Lung (tissue), 12 donors: ENCODE results near the gene CCDC144A. TPM values are rescaled to one million over a fixed set of nuclear protein-coding genes. Genes with fewer than 3 reads are reported as not detected.
A peak's percentile ranks its signal among the peaks of the same experiment; 100 is the strongest.
"Not testable (repeated sequence)": the region's sequence is repeated elsewhere in the genome, so short reads cannot be mapped to it uniquely, and the experiment has no call there.

Experiments
- ATAC-seq: fragments of 200-7000 bp; cut with Tn5 transposase; one replicate; pipeline ENCODE4 v1.9.1; 2020; ENCODE audit warnings: moderate number of reproducible peaks; ENCODE audit not compliant: insufficient read depth, low FRiP score
- DNase-seq, 3 donors: peaks; one replicate each; pipeline ENCODE4 v3.0.0-alpha.2; 2013 to 2017
- H3K27ac ChIP-seq, 2 donors: one replicate each; pipeline ENCODE4 v1.5.1; 2013; ENCODE audit warnings: mild to moderate bottlenecking in 2 of 2, moderate library complexity in 2 of 2, control low read depth in 1 of 2, inconsistent platforms in 1 of 2, low read depth in 1 of 2, low read length in 1 of 2
- H3K27me3 ChIP-seq, 3 donors: one replicate each; pipeline ENCODE4 v1.5.1; 2013; ENCODE audit warnings: low read length in 2 of 3; ENCODE audit not compliant: control insufficient read depth in 3 of 3, insufficient read depth in 3 of 3
- H3K36me3 ChIP-seq, 4 donors: one replicate each; pipeline ENCODE4 v1.5.1; 2013; ENCODE audit warnings: low read length in 4 of 4, mild to moderate bottlenecking in 1 of 4, moderate library complexity in 1 of 4; ENCODE audit not compliant: control insufficient read depth in 4 of 4, insufficient read depth in 4 of 4
- H3K4me1 ChIP-seq, 5 donors: one replicate each; pipeline ENCODE4 v1.5.1; 2013; ENCODE audit warnings: low read length in 5 of 5, mild to moderate bottlenecking in 2 of 5, moderate library complexity in 1 of 5; ENCODE audit not compliant: control insufficient read depth in 5 of 5, insufficient read depth in 5 of 5
- H3K4me3 ChIP-seq: one replicate; pipeline ENCODE4 v1.5.1; 2013; ENCODE audit warnings: mild to moderate bottlenecking, control low read depth, moderate library complexity
- H3K9ac ChIP-seq, 2 donors: one replicate each; pipeline ENCODE4 v1.5.1; 2013; ENCODE audit warnings: low read length in 2 of 2, control low read depth in 1 of 2; ENCODE audit not compliant: insufficient read depth in 1 of 2
- H3K9me3 ChIP-seq, 4 donors: one replicate each; pipeline ENCODE4 v1.5.1; 2013; ENCODE audit warnings: low read length in 3 of 4, mild to moderate bottlenecking in 1 of 4, moderate library complexity in 1 of 4; ENCODE audit not compliant: control insufficient read depth in 4 of 4, insufficient read depth in 3 of 4
- CTCF ChIP-seq: IDR thresholded peaks from 2 replicates; pipeline ENCODE4 v1.5.1; 2012; ENCODE audit warnings: mild to moderate bottlenecking; ENCODE audit errors: control extremely low read depth, extremely low read depth
- WGBS, 2 donors: extraction: QIAGEN DNeasy Blood & Tissue Kit; methylation state at CpG; one replicate each; pipeline ENCODE4 v1.1.7; 2013; 5-methylcytosine and 5-hydroxymethylcytosine counted together
- polyA plus RNA-seq, 2 donors: library from polyadenylated mRNA; stranded (reverse); fragments of 200-250 nt; gene quantifications; one replicate each; pipeline ENCODE4 v1.2.1, GENCODE V29; 2013
- total RNA-seq, 2 donors: library from RNA; depleted of rRNA in 1 of 2; stranded (reverse); fragments of >200 nt in 1 of 2; gene quantifications; one replicate each; pipeline ENCODE4 v1.2.1, GENCODE V29; 2014 to 2021
- donor health status: control.
- donor health status: control.
- donor health status: Bipolar disorder and iron deficiency.
- donor health status: healthy.
- donor health status: DM: yes; HTN: yes; CAD: no.

CCDC144A gene
- total and polyA plus RNA-seq, 4 donors, result 0.96 to 6.7 (median 1.7) TPM

GRCh38 chr17:16662936-16663335, 27.1 kb upstream of the CCDC144A start:
- Histone ChIP-seq H3K9me3 (peaks cover 0 to 2% (median 0%) of the 10 kb centered on the region in 4 donors), H3K9ac (no peak overlapping the region), H3K27me3 (peaks cover 0 to 33% (median 18%) of the 10 kb centered on the region in 3 donors), H3K4me3 (no peak overlapping the region), H3K4me1 (peaks cover 0 to 4% (median 0%) of the 10 kb centered on the region in 5 donors), H3K27ac (no peak overlapping the region), H3K36me3 (no peaks in the 10 kb centered on the region)
- WGBS, 2 donors, result 89 to 100% methylated on average over 1 of the region's 1 CpG
- DNase-seq, result no peak
- TF ChIP-seq CTCF, result no peak
- no peak for ATAC-seq

GRCh38 chr17:16666553-16666906, 23.5 kb upstream of the CCDC144A start:
- H3K36me3 ChIP-seq, H3K9ac ChIP-seq, DNase-seq, H3K4me3 ChIP-seq, ATAC-seq, H3K4me1 ChIP-seq, H3K27ac ChIP-seq, H3K9me3 ChIP-seq: not testable (repeated sequence)
- WGBS, 2 donors, result 38 to 52% methylated on average over 23 to 24 of the region's 24 CpGs
- H3K27me3 ChIP-seq, result peaks cover 0 to 50% (median 33%) of the 10 kb centered on the region in 3 donors

- ATAC-seq, H3K9me3 ChIP-seq, H3K4me1 ChIP-seq, H3K9ac ChIP-seq, H3K4me3 ChIP-seq, H3K27ac ChIP-seq, H3K36me3 ChIP-seq: not testable (repeated sequence)
- WGBS, 2 donors, result 2 to 4% methylated on average over 56 to 60 of the region's 61 CpGs
- peak in 2 of 3 donors; percentile 18 to 36 for DNase-seq
- peaks cover 0 to 50% (median 33%) of the 10 kb centered on the region in 3 donors for H3K27me3 ChIP-seq
Measured at GRCh38 chr17:16666907-16667636, 23.0 kb upstream of the CCDC144A start.

- 82% methylated on average over 6 of the region's 6 CpGs for WGBS, 2 donors
- Histone ChIP-seq H3K9me3 (no peaks in the 10 kb centered on the region), H3K9ac (no peak overlapping the region), H3K4me1 (no peaks in the 10 kb centered on the region), H3K36me3 (no peaks in the 10 kb centered on the region), H3K27ac (no peak overlapping the region), H3K27me3 (peaks cover 0 to 1% (median 0%) of the 10 kb centered on the region in 3 donors), H3K4me3 (no peak overlapping the region)
- no peak for DNase-seq
- no peak for ATAC-seq
- TF ChIP-seq CTCF, result no peak
Measured at GRCh38 chr17:16676676-16677268, 13.3 kb upstream of the CCDC144A start.

GRCh38 chr17:16683290-16684138, 6.5 kb upstream of the CCDC144A start:
- not testable (repeated sequence) for H3K4me1 ChIP-seq, ATAC-seq, H3K4me3 ChIP-seq, H3K27ac ChIP-seq, H3K9ac ChIP-seq, H3K36me3 ChIP-seq, H3K9me3 ChIP-seq
- 36 to 39% methylated on average over 44 of the region's 44 CpGs for WGBS, 2 donors
- DNase-seq, result peak in 2 of 3 donors; percentile 19 to 22
- H3K27me3 ChIP-seq, result peaks cover 0 to 15% (median 9%) of the 10 kb centered on the region in 3 donors

- WGBS, 2 donors, result 67 to 77% methylated on average over 1 to 4 of the region's 4 CpGs
- not testable (repeated sequence) for H3K4me1 ChIP-seq, H3K9me3 ChIP-seq, H3K9ac ChIP-seq, DNase-seq, H3K36me3 ChIP-seq, H3K27ac ChIP-seq, H3K4me3 ChIP-seq, ATAC-seq
- peaks cover 0 to 15% (median 9%) of the 10 kb centered on the region in 3 donors for H3K27me3 ChIP-seq
Measured at GRCh38 chr17:16686019-16686418, 4.0 kb upstream of the CCDC144A start.
